ENCODE measurements around the gene CPNE6.

GRCh38 chr14:24110060-24110459, 38.7 kb downstream of the CPNE6 start:
- TF ChIP-seq TOX (CRISPR knock-in tag; IDR thresholded peaks at IDR 0.05; ENCODE audit: borderline replicate concordance) (no peak), RARB (CRISPR knock-in tag; IDR thresholded peaks at IDR 0.05) (no peak), ZC3H10 (CRISPR knock-in tag; IDR thresholded peaks at IDR 0.05) (no peak), PATZ1 (CRISPR knock-in tag; IDR thresholded peaks at IDR 0.05; ENCODE audit: borderline replicate concordance) (no peak), ARNTL (CRISPR knock-in tag; IDR thresholded peaks at IDR 0.05; ENCODE audit: borderline replicate concordance, low read depth) (no peak), ZFP3 (CRISPR knock-in tag; IDR thresholded peaks at IDR 0.05) (no peak), POU6F1 (CRISPR knock-in tag; IDR thresholded peaks at IDR 0.05; ENCODE audit: borderline replicate concordance, low read depth) (no peak), CSDC2 (CRISPR knock-in tag; IDR thresholded peaks at IDR 0.05) (no peak), ZNF565 (CRISPR knock-in tag; conservative IDR thresholded peaks at IDR 0.05; ENCODE audit: low read depth) (no peak), TSHZ2 (CRISPR knock-in tag; IDR thresholded peaks at IDR 0.05) (no peak), ZFP30 (CRISPR knock-in tag; IDR thresholded peaks at IDR 0.05) (no peak), TCF4 (CRISPR knock-in tag; IDR thresholded peaks at IDR 0.05; ENCODE audit: borderline replicate concordance) (no peak), BACH2 (CRISPR knock-in tag; IDR thresholded peaks at IDR 0.05; ENCODE audit: borderline replicate concordance) (no peak)

Data from SK-N-SH treated with all-trans-retinoic acid at 6 μM for 48 hours (cell line).